NCI-H1694 (cell line): ENCODE measurements around the gene ANKLE2.
"Not testable (repeated sequence)": the region's sequence is repeated elsewhere in the genome, so short reads cannot be mapped to it uniquely, and the experiment has no call there.

Source experiments
- DNase-seq: peaks from one replicate; lab custom pipeline; 2025; lab: John Stamatoyannopoulos, UW

The ANKLE2 gene

GRCh38 chr12:132776816-132777568 lies 15.4 kb upstream of the ANKLE2 start:
- no peak for DNase-seq

GRCh38 chr12:132776230-132776625 lies 14.6 kb upstream of the ANKLE2 start:
- DNase-seq = not testable (repeated sequence)

- no peak for DNase-seq
Measured at GRCh38 chr12:132775502-132776229, 14.0 kb upstream of the ANKLE2 start.

- no peak for DNase-seq
Measured at GRCh38 chr12:132774646-132775275, 13.1 kb upstream of the ANKLE2 start.

GRCh38 chr12:132774159-132774558 lies 12.5 kb upstream of the ANKLE2 start:
- no peak for DNase-seq

- no peak for DNase-seq
Measured at GRCh38 chr12:132773077-132773955, 11.7 kb upstream of the ANKLE2 start.

DNA sequence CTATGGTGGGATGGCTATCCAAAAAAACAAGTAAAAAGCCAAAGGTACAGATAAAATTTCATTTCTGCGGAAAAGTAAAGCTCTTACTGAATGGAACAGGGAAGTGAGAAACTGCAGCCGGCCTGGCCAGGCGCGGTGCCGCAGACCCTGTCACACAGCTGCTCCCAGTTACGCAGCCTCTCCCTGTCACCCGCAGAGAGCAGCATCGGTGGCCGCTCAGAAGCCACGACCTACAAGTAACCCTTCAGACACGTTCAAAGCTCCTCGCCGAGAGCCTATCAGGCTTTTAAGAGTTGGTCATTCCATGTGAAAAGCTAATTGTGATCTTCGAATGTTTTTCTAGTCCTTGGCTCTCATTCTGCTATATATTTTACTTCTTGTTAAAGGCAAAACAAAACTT lies 11.0 kb upstream of the ANKLE2 start:
- DNase-seq = no peak

DNA sequence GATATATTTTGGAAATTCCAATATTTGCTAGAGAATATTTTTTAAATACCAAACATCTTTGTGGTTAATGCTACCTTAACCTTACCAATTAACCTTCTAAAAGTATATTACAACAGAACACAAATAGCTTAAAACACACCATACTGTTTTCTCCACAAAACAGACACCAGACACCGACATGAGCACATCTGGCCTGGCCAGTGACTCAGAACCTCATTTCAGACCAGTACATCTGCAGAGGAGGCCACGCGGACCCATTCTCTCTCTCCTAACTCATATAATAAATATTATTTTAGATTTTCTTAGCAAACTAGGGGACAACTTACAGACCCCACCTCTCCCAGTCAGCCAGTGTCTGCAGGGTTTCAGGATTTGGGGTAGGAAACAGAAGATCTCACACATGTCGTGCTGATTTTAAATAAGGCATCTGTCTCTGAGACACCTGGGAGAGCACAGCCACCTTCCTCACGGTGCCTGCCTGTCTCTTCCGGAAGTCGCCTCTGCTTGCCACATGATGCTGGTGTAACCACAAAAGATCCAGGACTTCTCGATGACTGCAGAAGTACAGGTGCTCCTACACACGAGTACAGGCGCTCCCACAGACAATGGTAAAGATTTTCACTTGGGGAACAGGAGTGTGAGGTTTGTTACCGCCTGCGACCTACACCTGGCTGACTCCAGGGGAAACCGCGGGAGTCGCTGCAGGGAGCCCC lies 9.7 kb upstream of the ANKLE2 start:
- no peak for DNase-seq

DNA sequence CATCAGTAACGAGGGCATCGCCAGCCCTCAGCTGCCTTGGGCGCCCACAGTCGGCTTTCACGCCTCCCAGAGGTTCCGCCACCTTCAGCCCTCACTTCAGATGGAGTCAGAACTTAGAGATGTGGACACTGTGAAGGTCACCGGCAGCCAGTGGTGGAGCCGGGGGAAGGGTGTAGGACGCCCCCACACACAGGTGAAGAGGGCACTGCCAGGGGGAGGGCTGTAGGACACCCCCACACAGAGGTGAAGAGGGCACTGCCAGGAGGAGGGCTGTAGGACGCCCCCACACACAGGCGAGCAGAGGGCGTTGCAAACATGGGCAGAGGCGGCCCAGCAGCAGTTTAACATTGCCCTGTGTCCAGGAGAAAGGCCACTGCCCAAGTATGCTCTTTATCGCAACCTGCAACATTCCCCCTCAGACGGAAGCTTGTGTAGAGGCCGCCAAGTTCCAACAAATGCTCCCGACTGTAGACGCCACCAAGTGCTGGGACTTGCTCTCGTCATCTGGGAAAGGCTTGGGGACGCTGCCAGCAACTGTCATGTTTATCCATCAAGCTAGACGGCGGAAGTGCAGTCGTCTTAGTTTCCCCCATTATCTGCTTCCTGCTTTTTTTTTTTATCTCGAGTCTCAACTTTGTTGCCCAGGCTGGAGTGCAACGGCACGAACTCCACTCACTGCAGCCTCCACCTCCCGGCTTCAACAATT lies 4.9 kb upstream of the ANKLE2 start:
- no peak for DNase-seq

DNA sequence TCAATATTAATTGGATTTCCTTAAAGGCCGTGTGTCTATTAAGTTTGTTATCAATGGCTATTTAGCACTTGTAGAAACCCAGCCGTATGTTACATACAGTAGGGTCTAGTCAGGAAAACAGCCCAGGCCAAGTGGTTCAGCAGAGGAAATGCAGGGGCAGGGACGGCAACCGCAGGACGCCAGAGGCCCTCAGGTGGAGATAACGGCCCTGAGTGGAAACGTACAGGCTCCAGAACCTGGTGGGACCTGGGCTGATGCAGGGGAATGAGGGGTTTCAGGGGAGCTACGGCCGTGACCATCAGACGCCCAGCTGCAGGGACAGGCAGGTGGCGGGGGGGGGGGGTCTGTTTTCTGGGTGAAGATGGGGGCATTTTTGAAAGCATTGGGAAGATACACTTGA lies 3.7 kb upstream of the ANKLE2 start:
- DNase-seq = no peak

DNA sequence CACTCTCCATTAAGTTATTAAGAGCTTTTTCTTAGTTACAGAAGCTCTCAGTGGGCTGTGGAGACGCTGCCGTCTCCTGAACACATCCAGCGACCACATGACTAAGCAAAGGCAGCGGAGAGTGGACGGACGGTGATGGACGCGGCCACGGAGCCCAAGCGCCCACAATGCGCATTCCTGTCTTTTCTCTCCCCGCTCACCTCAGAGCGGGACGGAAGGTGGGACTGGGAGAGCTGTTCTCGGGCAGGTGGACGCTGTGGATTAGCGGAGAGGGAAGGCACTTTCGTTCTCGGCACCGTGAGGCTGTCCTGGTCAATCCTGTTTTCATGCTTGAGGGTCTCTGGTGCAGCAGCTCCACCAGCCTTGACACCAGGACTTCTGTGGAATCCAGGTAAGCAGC lies 2.6 kb upstream of the ANKLE2 start:
- DNase-seq = no peak

- DNase-seq = peak; percentile 45
Measured at GRCh38 chr12:132761921-132762583, 420 bp upstream of the ANKLE2 start.

- DNase-seq = no peak
Measured at GRCh38 chr12:132759359-132759758, 2.3 kb downstream of the ANKLE2 start.

- DNase-seq = not testable (repeated sequence)
Measured at GRCh38 chr12:132758825-132759224, 2.8 kb downstream of the ANKLE2 start.

- no peak for DNase-seq
Measured at GRCh38 chr12:132754160-132754932, 7.3 kb downstream of the ANKLE2 start.

DNA sequence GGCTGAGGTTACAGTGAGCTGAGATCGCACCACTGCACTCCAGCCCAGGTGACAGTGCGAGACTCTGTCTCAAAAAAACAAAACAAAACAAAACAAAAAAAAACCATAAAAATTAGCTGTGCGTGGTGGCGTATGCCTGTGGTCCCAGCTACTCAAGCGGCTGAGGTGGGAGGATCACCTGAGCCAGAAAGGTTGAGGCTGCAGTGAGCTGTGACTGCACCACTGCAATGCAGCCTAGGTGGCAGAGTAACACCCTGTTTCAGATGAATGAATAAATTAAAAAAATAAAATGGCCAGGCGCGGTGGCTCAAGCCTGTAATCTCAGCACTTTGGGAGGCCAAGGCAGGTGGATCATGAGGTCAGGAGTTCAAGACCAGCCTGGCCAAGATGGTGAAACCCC lies 8.0 kb downstream of the ANKLE2 start:
- DNase-seq = not testable (repeated sequence)

GRCh38 chr12:132748319-132748718 lies 13.3 kb downstream of the ANKLE2 start:
- DNase-seq = no peak

DNA sequence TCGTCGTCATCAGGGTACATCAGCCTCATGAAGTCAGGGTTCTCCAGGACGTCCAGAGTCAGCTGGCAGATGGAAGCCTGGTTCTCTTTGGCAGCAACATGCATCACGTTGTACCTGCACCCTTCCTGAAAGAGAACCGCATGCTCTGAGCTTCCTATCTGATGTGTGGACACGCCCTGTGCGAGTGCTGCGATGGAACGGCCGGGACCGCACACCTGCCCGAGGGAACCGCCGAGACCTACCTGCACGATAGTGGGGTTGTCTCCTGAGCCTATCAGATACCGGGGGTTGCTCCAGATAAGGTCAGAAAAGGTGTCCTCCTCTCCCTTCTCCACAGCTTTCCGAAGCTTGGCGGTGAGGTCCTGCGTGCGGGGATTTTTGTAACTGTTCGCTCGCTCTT lies 13.7 kb downstream of the ANKLE2 start:
- DNase-seq = no peak

DNA sequence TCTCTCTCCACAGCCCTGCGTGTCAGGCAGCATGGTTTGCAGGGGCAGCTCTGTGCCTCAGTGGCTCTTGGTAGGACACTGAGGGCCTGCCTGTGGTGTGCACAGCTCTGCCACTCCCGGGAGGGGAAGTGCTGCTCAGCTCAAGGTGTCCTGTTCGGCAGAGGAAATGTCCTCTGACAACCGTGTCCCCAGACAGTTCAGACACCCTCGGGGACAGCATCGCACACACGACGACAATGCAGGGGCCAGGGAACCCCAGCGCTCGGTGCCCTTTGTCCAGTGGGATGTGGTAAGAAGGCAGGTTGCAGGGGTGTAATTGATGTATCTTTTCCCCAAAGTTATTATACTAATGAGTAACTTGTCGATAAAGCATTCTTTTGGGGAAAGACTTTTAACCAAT lies 14.2 kb downstream of the ANKLE2 start:
- no peak for DNase-seq
